ENCODE data around the gene FGD2.

FGD2 gene

GRCh38 chr6:37050854-37051137 is 45.3 kb downstream of the FGD2 start:
- H3K27me3 ChIP-seq (ENCODE audit: insufficient read depth, low read length) = no peaks in the 10 kb centered on the region
- H3K4me1 ChIP-seq (ENCODE audit: insufficient read depth, low read length, severe bottlenecking) = peaks cover 75% of the 10 kb centered on the region
- H3K36me3 ChIP-seq (ENCODE audit: insufficient read depth, low read length) = no peaks in the 10 kb centered on the region
- TF ChIP-seq EZH2 (IDR thresholded peaks at IDR 0.05; ENCODE audit: borderline replicate concordance, low read length) = no peak
- TF ChIP-seq, protein P1, sequence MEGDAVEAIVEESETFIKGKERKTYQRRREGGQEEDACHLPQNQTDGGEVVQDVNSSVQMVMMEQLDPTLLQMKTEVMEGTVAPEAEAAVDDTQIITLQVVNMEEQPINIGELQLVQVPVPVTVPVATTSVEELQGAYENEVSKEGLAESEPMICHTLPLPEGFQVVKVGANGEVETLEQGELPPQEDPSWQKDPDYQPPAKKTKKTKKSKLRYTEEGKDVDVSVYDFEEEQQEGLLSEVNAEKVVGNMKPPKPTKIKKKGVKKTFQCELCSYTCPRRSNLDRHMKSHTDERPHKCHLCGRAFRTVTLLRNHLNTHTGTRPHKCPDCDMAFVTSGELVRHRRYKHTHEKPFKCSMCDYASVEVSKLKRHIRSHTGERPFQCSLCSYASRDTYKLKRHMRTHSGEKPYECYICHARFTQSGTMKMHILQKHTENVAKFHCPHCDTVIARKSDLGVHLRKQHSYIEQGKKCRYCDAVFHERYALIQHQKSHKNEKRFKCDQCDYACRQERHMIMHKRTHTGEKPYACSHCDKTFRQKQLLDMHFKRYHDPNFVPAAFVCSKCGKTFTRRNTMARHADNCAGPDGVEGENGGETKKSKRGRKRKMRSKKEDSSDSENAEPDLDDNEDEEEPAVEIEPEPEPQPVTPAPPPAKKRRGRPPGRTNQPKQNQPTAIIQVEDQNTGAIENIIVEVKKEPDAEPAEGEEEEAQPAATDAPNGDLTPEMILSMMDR (IDR thresholded peaks at IDR 0.05; ENCODE audit: low read length) = no peak
- no peaks in the 10 kb centered on the region for H3K9me3 ChIP-seq (ENCODE audit: low read length)
- H3K9me2 ChIP-seq (ENCODE audit: low read depth, low read length) = no peaks in the 10 kb centered on the region
- no peaks in the 10 kb centered on the region for H4K20me1 ChIP-seq (ENCODE audit: insufficient read depth, low read length)
- no peaks in the 10 kb centered on the region for H3K79me2 ChIP-seq (ENCODE audit: insufficient read depth, low read length)
- no peak overlapping the region for H2AFZ ChIP-seq (ENCODE audit: low read length)
- H3K9ac ChIP-seq (ENCODE audit: low read length) = peak overlapping the region; percentile 47; the same call in 1 of the 2 replicates
- H3K27ac ChIP-seq (ENCODE audit: low read depth, low read length, poor library complexity, severe bottlenecking) = peak overlapping the region; percentile 93
- H3K4me2 ChIP-seq (ENCODE audit: low read length) = peak overlapping the region; percentile 57
- H3K4me3 ChIP-seq (ENCODE audit: low read depth, low read length, poor library complexity, severe bottlenecking) = peak overlapping the region; percentile 51
- H3F3A ChIP-seq (ENCODE audit: insufficient read depth, low read length) = no peaks in the 10 kb centered on the region

DNA sequence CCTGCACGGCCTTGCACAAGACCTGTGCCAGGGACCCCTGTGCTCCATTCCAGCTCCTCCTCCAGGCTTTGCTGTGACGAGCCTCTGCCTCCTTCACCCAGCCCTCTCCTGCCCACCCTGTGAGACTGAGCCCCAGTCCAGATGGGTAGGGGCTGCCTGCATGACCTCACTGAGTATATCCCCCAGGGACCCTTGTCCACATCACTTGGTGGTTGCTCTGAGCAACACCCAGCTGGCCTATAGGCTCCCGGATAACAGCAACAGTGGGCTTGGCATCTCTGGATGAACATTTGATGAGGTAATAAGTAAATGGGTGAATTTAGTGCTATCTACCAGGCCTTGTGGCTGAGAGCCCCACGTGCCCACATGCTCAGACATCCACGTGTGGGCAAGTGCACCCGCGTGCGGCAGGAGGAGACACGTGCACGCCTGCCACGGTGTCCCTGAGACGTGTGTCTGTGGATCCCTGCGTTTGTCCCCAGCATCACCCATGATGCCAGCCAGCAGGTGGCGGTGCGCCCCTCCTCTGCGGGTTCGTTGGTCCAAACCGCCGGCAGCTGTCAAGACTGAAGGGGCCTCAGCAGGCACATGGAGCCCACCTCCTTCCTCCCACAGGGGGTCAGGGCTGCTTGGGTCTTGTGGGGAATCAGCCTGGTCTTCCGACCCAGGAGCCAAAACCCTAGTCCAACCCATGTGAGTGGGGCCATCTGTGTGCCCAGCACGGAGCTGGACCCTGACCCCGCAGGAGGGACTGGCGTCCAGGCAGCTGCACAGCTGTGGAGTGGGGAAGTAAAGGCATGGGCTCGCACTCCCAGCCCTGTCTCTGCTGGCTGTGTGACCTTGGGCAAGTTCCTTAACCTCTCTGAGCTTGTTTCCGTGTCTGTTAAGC is 45.9 kb downstream of the FGD2 start:
- Histone ChIP-seq H3K79me2 (ENCODE audit: insufficient read depth, low read length) (no peaks in the 10 kb centered on the region), H3F3A (ENCODE audit: insufficient read depth, low read length) (no peaks in the 10 kb centered on the region), H3K4me2 (ENCODE audit: low read length) (peak overlapping the region; percentile 57), H3K9me3 (ENCODE audit: low read length) (no peaks in the 10 kb centered on the region), H3K27me3 (ENCODE audit: insufficient read depth, low read length) (no peaks in the 10 kb centered on the region), H2AFZ (ENCODE audit: low read length) (no peak overlapping the region; the same call in 1 of the 2 replicates), H3K9me2 (ENCODE audit: low read depth, low read length) (no peaks in the 10 kb centered on the region), H3K36me3 (ENCODE audit: insufficient read depth, low read length) (no peaks in the 10 kb centered on the region), H4K20me1 (ENCODE audit: insufficient read depth, low read length) (no peaks in the 10 kb centered on the region), H3K9ac (ENCODE audit: low read length) (peak overlapping the region; percentile 66), H3K4me1 (ENCODE audit: insufficient read depth, low read length, severe bottlenecking) (peaks cover 73% of the 10 kb centered on the region), H3K4me3 (ENCODE audit: low read depth, low read length, poor library complexity, severe bottlenecking) (peak overlapping the region; percentile 51), H3K27ac (ENCODE audit: low read depth, low read length, poor library complexity, severe bottlenecking) (peak overlapping the region; percentile 93)
- TF ChIP-seq, protein P1 (IDR thresholded peaks at IDR 0.05; ENCODE audit: low read length) = peak; percentile 95
- no peak for TF ChIP-seq EZH2 (IDR thresholded peaks at IDR 0.05; ENCODE audit: borderline replicate concordance, low read length)

- H3K4me1 ChIP-seq (ENCODE audit: insufficient read depth, low read length, severe bottlenecking) = peaks cover 68% of the 10 kb centered on the region
- no peaks in the 10 kb centered on the region for H3K9me3 ChIP-seq (ENCODE audit: low read length)
- no peaks in the 10 kb centered on the region for H3K9me2 ChIP-seq (ENCODE audit: low read depth, low read length)
- H3K36me3 ChIP-seq (ENCODE audit: insufficient read depth, low read length) = no peaks in the 10 kb centered on the region
- H3K4me3 ChIP-seq (ENCODE audit: low read depth, low read length, poor library complexity, severe bottlenecking) = peak overlapping the region; percentile 34
- TF ChIP-seq, protein P1 (IDR thresholded peaks at IDR 0.05; ENCODE audit: low read length) = no peak
- TF ChIP-seq EZH2 (IDR thresholded peaks at IDR 0.05; ENCODE audit: borderline replicate concordance, low read length) = no peak
- H3K27me3 ChIP-seq (ENCODE audit: insufficient read depth, low read length) = no peaks in the 10 kb centered on the region
- H3K27ac ChIP-seq (ENCODE audit: low read depth, low read length, poor library complexity, severe bottlenecking) = peak overlapping the region; percentile 93
- H3K9ac ChIP-seq (ENCODE audit: low read length) = peak overlapping the region; percentile 66
- no peaks in the 10 kb centered on the region for H3F3A ChIP-seq (ENCODE audit: insufficient read depth, low read length)
- H3K4me2 ChIP-seq (ENCODE audit: low read length) = peak overlapping the region; percentile 57
- no peak overlapping the region; the same call in 1 of the 2 replicates for H2AFZ ChIP-seq (ENCODE audit: low read length)
- no peaks in the 10 kb centered on the region for H4K20me1 ChIP-seq (ENCODE audit: insufficient read depth, low read length)
- no peaks in the 10 kb centered on the region for H3K79me2 ChIP-seq (ENCODE audit: insufficient read depth, low read length)
Measured at GRCh38 chr6:37052027-37052628, 46.7 kb downstream of the FGD2 start.

Measured in OCI-LY1 (cell line).